HPDE6-E6E7 (cell line): ENCODE results near the gene TMEM144.
"Not testable (repeated sequence)": the region's sequence is repeated elsewhere in the genome, so short reads cannot be mapped to it uniquely, and the experiment has no call there.

Experiments used
- DNase-seq: peaks from one replicate; pipeline ENCODE4 v3.0.0; 2011; ENCODE audit warnings: missing footprints; ENCODE audit errors: extremely low spot score

Gene TMEM144

GRCh38 chr4:158192439-158193158 lies 17.7 kb upstream of the TMEM144 start:
- DNase-seq = no peak

- DNase-seq = no peak
Observed at GRCh38 chr4:158193171-158193749, 17.0 kb upstream of the TMEM144 start.

GRCh38 chr4:158195297-158195696 lies 15.0 kb upstream of the TMEM144 start:
- no peak for DNase-seq

GRCh38 chr4:158197194-158197776 lies 13.0 kb upstream of the TMEM144 start:
- no peak for DNase-seq

- DNase-seq = no peak
Observed at GRCh38 chr4:158200214-158200613, 10.1 kb upstream of the TMEM144 start.

- no peak for DNase-seq
Observed at GRCh38 chr4:158201322-158201721, 9.0 kb upstream of the TMEM144 start.

GRCh38 chr4:158201876-158202275 lies 8.4 kb upstream of the TMEM144 start:
- DNase-seq = no peak

GRCh38 chr4:158202481-158202880 lies 7.8 kb upstream of the TMEM144 start:
- no peak for DNase-seq

- no peak for DNase-seq
Observed at GRCh38 chr4:158203436-158203835, 6.8 kb upstream of the TMEM144 start.

GRCh38 chr4:158203929-158204328 lies 6.4 kb upstream of the TMEM144 start:
- no peak for DNase-seq

GRCh38 chr4:158208963-158209640 lies 1.2 kb upstream of the TMEM144 start:
- no peak for DNase-seq

GRCh38 chr4:158211222-158211621 lies 936 bp downstream of the TMEM144 start:
- DNase-seq = no peak

GRCh38 chr4:158213466-158213865 lies 3.2 kb downstream of the TMEM144 start:
- no peak for DNase-seq

GRCh38 chr4:158214856-158215255 lies 4.6 kb downstream of the TMEM144 start:
- DNase-seq = no peak

GRCh38 chr4:158217763-158218162 lies 7.5 kb downstream of the TMEM144 start:
- DNase-seq = no peak

- no peak for DNase-seq
Observed at GRCh38 chr4:158219623-158220022, 9.3 kb downstream of the TMEM144 start.

GRCh38 chr4:158224318-158224717 lies 14.0 kb downstream of the TMEM144 start:
- DNase-seq = not testable (repeated sequence)

GRCh38 chr4:158224999-158225398 lies 14.7 kb downstream of the TMEM144 start:
- DNase-seq = not testable (repeated sequence)

- DNase-seq = not testable (repeated sequence)
Observed at GRCh38 chr4:158227880-158228279, 17.6 kb downstream of the TMEM144 start.

- not testable (repeated sequence) for DNase-seq
Observed at GRCh38 chr4:158228399-158228798, 18.1 kb downstream of the TMEM144 start.

- no peak for DNase-seq
Observed at GRCh38 chr4:158229768-158230167, 19.5 kb downstream of the TMEM144 start.

GRCh38 chr4:158234671-158235070 lies 24.4 kb downstream of the TMEM144 start:
- no peak for DNase-seq
